ENCODE results near the gene CYS1.

DNA sequence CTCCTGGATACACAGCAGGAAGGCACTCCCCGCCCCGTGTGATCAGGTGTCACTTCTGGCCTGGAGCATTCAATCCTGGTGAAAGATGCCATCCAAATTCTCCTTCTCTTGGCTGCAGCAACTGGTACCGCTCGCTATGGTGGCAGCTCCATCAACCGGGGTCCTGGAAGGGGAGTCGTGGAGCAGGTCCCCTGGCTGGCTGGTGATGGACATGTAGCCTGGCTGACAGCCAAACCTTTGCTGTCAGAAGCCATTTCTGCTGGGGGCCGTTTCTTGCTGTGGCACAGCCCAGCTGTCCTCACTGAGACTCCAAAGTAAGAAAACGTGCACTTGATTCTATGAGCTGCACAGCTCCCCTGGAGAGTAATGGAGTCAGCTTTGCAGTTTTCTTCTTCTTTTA is 7.1 kb upstream of the CYS1 start:
- no peak for TF ChIP-seq TAF1 (IDR thresholded peaks at IDR 0.05; ENCODE audit: low read depth, low read length)
- no peak for TF ChIP-seq POLR2A (IDR thresholded peaks at IDR 0.05; ENCODE audit: low read depth, low read length)
- TF ChIP-seq POLR2AphosphoS5 (IDR thresholded peaks at IDR 0.05; ENCODE audit: low read depth, low read length), result no peak
- TF ChIP-seq POU2F2 (IDR thresholded peaks at IDR 0.05; ENCODE audit: low read depth, low read length), result no peak
- no peak for TF ChIP-seq PAX5 (IDR thresholded peaks at IDR 0.05; ENCODE audit: insufficient read depth, low read length, severe bottlenecking)
- no peak for TF ChIP-seq SPI1 (IDR thresholded peaks at IDR 0.05; ENCODE audit: low read depth, low read length)

Data from GM12891 (cell line).